GM03348 (cell line): ENCODE measurements around the gene ADAMTSL1.

Source experiments
- DNase-seq: peaks from one replicate; pipeline ENCODE4 v3.0.0; 2012; ENCODE audit warnings: low spot score

The ADAMTSL1 gene

DNA sequence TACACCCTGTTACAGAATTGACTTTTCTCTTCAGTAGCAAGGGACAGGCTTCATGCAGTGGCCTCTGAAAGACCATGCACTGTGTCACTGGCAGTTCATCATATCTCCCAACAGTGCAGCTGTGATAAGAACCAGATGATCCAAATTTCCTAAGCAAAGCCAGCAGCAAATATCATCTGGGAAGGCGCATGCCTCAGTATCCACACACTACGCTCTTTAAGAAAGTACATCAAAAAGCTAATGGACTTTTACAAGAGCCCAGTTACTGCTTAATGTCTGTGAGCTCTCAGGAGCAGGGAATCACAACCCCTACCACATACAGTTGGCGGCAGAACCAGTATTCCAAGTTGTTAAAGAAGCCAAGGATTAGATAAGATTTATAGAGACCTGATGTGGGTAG is 25.1 kb downstream of the ADAMTSL1 start:
- DNase-seq = no peak

DNA sequence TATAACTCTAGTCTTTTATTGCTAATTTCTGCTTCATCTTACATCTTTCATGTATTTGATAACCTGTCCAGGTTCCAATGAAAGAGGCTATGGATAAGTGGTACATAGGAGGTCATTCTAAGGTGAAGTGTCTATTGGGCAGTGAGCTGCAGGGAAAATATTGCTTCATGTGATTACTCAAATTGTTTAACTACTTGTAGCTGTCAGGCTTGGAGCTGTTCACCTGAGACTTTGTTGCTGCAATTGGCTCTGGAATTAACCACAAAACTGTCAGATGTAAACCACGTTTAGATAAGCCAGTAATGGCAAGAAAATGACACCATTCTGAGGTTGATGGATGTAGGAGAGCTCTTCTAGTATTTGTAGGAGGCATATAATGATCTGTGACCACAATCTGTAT is 26.0 kb downstream of the ADAMTSL1 start:
- no peak for DNase-seq

DNA sequence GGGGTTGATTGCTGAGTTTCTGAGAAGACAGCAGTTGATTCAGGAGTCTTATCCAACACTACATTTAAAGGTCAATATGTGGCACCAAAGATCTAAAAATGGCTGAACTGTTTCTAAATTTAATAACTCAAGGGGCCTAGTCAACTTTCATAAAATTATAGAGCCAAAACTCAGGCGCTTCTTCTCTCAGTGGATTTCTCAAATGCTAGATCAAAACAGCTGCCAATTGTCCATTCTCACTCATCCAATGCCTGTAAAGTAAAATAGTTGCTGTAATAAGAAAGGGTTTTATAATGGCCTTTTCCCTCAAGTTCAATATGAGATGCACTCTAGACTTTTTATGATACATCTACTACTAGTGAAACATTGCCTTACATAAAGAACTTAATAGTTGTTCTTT is 26.5 kb downstream of the ADAMTSL1 start:
- DNase-seq = no peak

DNA sequence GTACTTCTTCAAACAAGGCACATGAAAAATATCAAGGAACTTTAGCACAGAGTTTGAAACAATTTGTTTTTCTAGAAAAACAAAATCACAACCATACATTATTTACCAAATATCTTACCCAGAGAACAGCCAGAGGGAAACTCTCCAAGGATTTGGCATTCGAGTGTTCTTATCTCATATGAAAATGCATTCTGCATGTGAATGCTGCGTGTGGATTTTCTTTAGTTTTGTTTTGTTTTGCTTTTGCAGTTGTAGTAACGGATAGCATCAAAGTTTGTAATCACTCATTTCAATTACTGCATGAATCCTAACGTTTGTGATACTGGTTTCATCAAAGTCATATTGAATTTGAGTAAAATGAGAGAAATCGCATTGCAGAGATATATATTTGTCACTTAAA is 28.0 kb downstream of the ADAMTSL1 start:
- DNase-seq = no peak

DNA sequence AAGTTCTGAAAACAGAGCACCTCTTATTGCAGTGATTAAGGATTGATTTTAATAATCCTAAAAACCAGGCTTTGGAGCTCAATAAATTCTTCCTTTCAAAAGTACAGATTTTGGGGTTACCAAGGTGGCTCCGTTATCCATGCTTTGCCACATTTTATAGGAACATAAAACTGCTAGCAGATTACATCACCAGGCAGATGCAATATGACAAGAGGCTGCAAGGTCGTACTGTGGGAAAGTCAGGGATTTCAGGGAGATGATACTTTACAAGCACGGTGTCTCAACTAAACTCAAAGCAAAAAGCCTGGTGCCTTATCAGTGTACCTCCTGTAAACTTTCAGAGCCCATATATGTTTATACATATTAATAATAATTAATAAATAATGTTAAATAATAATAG is 28.6 kb downstream of the ADAMTSL1 start:
- DNase-seq = peak; percentile 20

DNA sequence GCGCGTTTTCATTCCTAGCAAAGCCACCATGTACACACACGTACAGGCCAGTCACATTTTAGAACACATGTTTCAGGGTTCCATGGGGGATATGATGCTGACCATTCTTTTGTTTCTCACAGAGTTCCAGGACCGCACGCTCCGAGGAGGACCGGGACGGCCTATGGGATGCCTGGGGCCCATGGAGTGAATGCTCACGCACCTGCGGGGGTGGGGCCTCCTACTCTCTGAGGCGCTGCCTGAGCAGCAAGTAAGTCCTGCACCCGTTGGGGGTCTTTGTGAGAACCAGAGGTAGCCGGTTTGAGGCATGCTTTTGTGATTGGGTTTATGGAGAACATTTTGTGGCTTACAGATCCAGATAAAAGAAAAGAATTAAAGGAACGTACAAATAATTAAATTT is 30.8 kb downstream of the ADAMTSL1 start:
- DNase-seq = no peak

DNA sequence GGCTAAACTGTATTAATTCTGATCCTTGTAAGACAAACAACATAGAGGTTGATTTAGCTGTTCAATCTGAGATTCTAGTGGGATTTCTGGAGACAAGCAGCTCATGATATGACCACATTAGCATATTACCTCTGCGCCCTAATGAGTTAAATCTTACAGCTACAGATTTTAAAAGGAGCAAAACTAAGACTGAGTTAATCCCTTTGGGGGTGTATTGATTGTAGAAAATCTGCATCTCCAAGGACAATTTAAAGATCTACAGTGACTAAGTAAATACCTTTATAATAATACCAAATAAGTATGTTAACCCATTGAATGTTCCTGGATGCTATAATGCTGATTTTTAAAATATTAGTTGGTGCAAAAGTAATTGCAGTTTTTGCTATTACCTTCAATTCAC is 33.2 kb downstream of the ADAMTSL1 start:
- no peak for DNase-seq

DNA sequence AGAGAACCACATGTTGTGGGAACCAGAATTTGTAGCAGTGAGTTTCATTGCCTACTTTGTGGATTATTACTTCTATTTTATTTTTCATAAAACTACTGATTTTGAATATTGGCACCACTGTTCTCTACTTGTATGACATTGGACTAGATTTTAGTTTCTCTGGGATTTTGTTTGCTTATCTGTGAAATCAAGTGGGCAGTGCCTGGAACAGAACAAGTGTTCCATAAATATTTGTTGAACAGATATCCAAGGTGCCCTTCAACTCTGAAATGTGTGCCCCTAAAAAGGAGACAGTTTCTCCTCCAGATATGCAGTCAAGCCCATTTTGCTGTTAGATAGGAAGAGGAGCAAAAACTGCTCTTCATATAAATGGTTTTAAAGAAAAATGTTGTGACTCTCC is 42.6 kb downstream of the ADAMTSL1 start:
- DNase-seq = no peak

DNA sequence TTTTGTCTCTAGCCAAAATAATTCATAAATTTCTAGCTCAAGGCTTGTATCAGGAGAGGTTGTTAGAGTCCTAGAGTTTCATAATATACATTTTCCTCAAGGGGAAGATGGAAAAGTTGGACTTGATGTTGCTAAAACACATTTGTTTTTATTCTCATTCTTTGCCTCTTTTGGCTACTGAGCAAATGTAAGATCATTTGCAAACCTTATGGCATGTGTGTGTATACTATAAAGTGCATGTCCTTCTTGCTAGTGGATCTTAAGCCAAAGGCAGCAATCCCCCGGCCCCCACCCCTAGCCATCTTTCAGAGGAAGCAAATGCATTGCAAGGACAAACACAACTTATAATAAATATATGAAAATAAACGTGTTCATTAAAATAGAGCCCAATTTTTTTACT is 43.0 kb downstream of the ADAMTSL1 start:
- no peak for DNase-seq

DNA sequence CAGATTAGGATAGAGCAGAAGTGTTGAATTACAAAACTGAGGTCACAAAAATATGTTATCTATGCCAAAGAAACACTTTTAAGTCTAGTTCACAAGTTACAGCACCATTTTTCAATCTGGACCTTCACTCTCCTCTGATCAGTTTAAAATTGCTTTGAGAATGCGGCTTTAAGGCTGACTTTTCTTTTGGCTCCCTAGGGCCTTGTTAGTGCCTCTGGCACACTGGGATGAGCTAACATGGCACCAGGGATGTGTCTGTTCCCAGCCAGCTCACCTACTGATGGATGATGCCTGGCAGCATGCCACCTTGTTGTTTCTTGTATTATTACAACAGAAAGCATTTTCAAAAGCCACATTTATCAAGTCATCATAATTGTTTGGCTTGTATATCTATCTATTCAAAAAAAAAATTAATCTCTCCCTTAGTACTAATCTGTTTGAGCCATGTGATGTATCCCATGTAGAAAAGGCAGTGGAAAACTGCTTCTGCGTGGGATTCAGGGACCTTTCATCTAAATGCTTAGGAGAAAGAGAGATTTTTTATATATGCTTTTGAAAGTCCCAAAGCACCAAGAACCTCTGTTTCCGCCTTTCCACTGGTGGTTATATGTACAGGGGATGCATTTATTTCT is 46.6 kb downstream of the ADAMTSL1 start:
- no peak for DNase-seq

DNA sequence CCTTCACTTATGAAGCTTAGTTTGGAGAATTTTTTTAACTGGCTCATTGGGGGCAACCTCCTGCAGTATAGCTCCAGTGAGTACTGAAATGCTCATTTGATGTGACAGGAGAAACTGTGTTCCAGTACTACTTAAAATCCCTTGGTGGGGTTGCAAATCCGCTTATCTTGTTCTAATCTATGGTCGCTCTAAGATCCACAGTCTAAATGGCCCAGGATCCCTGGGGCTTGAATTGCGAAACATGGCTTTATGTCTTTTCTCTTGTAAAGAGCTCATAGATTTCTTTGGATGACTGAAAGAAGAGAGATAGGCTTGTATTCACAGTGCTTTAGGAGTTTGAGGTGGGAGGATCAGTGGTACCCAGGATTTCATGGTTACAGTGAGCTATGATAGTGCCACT is 52.7 kb downstream of the ADAMTSL1 start:
- no peak for DNase-seq

DNA sequence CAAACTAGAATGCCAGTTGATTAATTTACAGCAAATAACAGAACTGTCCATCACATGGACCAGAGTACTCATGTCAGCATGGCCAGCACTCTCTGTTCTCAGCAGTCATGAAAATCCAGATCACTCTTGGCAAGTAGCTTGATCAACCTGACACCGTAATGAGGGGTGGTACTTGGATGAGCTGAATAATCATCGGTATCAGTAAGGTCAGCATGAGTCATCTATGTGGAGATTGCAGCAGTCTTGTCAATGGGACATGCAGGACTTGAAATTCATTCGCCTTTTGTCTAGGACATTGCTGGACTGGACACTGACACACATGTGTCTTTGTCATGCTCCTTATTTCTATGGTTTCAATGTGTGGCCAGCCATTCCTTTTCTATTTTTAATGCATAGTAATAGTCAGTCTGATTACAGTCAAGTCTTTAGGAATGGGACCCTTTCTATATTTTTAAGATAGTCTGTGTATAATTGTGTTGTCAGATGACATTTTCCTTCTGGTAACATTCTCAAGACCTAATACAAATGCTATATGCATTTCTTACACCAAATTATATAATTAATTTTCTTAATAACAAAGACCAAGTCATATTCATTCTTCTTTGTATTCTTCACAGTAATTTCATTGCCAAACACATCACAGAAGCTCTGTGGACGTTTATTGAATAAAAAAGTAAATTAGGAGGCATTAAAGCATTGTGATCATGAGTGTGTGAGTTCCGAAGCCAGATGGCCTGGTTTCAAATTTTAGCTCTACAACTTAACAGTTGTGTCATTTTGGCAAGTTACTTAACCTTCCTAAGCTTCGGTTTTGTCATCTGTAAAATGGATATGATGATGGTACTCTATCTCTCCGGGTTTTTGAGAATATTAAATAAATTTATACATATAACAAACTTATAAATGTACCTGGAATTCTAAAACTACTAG is 57.4 kb downstream of the ADAMTSL1 start:
- DNase-seq = no peak

DNA sequence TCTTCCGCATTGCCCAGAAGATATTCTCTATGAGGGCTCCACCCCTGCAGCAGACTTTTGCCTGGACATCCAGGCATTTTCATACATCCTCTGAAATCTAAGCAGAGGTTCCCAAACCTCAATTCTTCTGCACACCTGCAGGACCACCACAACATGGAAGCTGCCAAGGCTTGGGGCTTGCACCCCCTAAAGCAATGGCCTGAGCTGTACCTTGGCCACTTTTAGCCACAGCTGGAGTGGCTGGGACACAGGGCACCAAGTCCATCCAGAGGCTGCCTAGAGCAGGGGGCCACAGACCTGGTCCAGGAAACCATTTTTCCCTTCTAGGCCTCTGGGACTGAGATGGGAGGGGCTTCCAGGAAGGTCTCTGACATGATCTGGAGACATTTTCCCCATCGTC is 60.7 kb downstream of the ADAMTSL1 start:
- no peak for DNase-seq

DNA sequence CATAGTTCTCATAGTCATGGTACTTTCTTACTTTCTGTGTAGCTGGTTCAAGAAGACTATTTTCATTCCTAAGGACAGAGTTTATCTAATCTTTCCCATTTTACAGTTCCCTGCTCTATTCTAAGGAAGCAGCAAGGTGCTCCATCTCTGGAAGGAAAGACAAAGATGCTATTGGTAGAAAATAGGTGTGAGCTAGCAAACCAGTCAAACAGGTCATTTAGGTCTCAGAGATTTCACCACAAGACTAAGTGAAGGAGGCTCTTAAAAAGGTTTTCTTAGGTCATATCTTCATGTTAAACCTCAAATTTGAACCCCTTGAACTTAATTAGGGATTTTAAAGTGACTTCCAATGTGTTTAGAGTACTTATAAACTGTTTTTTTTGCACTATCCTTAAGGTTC is 62.6 kb downstream of the ADAMTSL1 start:
- DNase-seq = no peak

DNA sequence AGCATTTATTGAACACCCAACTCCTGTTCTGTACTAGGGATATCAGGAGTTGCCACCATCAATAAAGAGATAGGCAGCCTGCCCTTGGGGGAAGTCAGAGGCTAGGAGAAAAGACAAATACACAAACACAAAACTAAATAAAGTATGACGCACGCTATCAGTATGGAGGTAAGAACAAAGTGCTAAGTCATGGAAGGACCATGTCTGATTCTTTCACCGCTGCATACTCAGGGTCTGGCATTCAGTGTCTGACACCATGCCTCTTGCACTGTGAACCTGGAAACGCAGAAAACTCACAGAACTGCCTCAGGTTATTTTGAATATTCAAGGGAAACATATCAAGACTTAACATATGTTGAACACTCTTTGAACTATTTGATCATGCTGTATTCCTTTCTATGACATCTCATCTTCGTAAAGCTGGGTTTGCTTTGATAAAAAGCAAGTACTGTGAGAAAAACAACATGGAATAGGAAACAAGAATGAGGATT is 65.3 kb downstream of the ADAMTSL1 start:
- DNase-seq = no peak

DNA sequence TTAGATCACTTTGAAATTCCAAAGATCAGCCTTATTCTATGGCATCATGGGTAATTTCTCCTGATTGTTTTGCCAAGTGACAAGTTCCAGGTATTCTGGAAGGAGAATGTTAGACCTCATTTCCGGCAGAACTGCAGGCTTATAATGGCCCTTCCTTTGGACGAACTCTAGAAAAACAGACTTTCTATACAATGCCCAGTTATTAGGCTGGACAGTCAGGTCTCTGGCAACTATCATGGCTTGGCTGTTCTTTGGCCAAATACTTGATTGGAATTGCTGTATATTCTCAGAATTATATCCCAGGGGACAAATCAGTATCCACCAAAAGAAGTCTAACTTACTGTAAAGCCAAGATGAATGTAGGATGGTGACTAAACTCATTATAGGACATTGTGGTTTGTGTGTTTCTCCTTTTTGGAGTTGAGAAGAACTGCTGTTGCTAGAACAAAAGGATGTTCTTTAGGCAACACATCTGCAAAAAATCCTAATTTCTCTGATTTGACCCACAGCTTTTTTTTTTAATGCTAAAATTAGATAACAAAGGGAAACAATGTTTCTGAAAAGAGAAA is 69.0 kb downstream of the ADAMTSL1 start:
- DNase-seq = peak; percentile 36

DNA sequence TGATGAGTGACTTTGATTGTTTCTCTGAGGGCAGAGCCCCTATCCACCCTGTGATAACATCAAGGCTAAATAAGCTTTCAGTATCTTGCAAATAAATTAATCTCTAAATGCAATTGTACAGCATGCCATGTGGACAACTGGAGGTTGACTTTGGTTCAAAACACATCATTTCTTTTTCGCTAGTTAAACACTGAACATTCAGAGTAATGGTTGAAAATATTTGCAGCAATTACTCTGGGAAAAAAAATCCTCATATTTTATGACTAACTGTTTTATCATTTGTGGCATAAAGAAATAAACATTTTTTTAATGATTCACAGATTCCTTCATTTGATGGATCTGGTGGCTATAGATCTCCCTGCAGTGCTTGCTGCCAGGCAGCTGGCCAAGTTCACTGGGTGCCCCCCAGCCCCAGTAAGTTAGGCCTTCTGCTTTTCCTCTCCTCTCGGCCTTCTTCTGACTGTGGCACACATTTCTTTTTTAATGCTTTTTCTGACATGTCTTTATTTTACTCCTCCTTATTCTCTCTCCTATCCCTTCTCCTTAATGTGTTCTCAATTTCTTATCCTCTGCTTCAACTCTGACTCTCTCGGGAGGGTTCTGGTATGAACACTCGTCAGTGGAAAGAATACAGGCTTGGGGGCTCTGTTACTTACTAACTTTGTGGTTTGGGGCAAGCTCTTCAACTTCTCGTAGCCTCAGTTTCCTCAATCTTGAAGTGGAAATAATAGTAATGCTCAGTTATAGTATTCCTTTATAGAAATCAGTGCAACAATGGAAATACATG is 69.6 kb downstream of the ADAMTSL1 start:
- peak; percentile 69 for DNase-seq

DNA sequence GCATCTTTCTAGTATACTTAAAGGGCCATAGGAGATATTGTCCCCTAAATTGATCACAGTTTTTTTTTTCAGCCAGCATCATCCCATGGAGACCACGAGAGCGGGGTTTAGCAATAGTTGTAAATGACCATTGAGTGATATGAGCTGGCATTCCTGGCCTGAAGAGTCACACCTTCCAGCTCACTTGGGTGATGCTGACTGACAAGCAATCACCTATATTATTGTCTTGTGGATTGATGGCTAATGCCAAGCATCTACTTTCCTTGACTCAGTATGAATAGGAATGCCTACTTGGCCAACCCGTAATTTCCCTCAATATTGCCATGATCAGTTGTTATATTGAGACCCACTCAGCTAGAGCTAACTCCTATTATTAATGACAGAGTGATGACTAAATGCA is 70.5 kb downstream of the ADAMTSL1 start:
- DNase-seq = no peak

DNA sequence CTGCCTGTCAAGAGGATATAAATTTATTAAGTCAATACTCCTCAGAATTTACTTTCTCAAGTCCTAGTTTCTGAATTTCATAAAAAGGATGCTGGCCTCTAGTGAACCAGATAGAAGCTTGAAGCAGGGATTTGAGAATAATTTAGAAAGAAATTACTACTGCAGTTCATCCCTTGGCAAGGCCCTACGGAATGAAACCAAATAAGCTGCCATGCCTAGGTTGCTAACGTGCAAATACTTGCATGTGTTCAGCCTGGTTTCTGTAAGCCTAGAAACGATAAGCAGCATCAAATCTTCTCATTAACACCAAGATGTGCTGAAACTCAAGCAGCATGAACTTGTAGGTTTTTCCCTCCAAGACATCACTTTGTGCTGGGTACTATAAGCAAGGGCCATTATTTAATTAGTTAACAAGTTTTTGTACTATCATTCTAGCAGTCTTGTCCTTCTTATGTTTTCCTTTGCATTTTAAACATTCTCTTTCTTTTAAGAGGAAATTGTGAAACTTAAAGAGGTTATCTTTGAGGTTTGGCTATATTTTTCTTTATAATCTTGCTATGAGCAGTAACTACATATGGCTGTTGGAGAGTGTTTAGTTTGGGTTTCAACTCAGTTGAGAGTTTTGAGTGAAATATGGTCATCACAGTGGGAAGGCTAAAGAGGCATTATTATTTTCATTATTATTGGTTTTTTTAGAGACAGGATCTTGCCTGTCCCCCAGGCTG is 71.8 kb downstream of the ADAMTSL1 start:
- no peak for DNase-seq

DNA sequence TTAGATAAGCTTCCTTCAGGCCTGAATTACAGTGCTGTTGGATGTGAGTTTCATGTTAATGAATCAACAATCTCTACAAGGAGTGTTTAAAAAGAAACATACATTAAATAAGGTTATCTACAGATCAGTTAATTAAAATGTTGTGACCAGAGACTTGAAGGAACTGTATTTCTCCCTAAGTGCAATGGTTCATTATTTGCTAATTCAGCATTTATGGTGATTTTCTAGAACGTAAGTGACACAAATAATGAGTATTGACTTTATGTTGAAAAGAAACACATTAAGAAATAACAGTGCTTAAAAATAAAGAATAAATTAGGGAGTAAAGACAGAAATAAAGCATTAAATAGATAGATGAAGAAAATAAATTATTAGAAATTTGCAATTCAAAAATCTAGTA is 74.5 kb downstream of the ADAMTSL1 start:
- no peak for DNase-seq

DNA sequence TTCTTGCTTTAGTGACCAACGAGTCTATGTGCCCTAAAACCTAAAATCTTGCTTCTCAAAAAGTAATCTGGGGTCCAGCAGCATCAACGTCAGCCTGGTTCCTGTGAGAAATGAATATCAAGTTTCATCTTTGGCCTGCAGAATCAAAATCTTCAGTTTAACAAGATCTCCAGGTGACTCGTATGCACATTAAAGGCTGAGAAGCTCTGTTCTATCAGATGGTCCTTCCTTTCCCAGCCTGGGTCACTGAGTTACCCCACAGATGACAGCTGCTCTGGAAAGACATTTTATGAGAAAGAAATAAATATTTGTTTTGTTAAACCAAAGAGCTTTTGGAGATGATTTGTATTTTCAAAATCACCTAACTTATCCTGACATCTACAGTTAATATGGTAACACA is 75.8 kb downstream of the ADAMTSL1 start:
- DNase-seq = no peak

DNA sequence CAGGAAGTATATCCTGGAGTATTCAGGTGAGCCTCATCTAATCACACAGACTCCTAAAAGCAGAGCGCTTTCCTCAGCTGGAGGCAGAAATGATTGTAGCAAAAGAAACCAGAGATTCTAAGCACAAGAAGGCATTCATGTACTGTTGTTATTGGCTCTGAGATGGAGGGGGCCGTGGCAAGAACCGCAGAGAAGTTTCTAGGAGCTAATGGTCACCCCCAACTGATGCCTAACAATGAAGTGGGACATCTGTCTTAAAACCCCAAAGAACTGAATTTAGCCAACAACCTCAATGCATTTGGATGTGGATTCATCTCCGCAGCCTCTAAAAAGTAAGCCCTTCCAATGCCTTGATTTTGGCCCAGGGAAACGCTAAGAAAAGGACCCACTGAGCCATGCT is 76.3 kb downstream of the ADAMTSL1 start:
- no peak for DNase-seq
